Motor neuron (in vitro differentiated cells): ENCODE results near the gene ACTA2. TPM values are rescaled to one million over a fixed set of nuclear protein-coding genes. Genes with fewer than 3 reads are reported as not detected.
A peak's percentile ranks its signal among the peaks of the same experiment; 100 is the strongest.

ENCODE experiments used
- ATAC-seq, 8 experiments: fragments of 200-7000 bp; cut with Tn5 transposase; replicated peaks in 6 of 8; 2 replicates each; pipeline ENCODE4 v1.8.0; 2021; ENCODE audit warnings: mild to moderate bottlenecking in 8 of 8, moderate library complexity in 8 of 8
- H3K27ac ChIP-seq, 2 donors: fragments of 250-450 bp; sonication (Bioruptor Pico); 2 replicates each; pipeline ENCODE4 v1.9.0; 2021; ENCODE audit warnings: antibody characterized with exemption in 2 of 2, mild to moderate bottlenecking in 2 of 2, moderate library complexity in 1 of 2
- H3K4me1 ChIP-seq, 2 donors: fragments of 250-450 bp; sonication (Bioruptor Pico); replicated peaks in 1 of 2; 2 replicates each; pipeline ENCODE4 v1.6.1; 2021; ENCODE audit warnings: antibody characterized with exemption in 2 of 2, mild to moderate bottlenecking in 2 of 2, moderate library complexity in 1 of 2
- H3K4me3 ChIP-seq, 5 donors: fragments of 250-450 bp; sonication (Bioruptor Pico); 2 replicates each; pipeline ENCODE4 v1.9.0; 2021; ENCODE audit warnings: antibody characterized with exemption in 5 of 5, mild to moderate bottlenecking in 5 of 5, moderate library complexity in 4 of 5
- WGBS, 10 experiments: fragments of 450-650 bp; shearing (Covaris generic); methylation state at CpG; one replicate each; pipeline ENCODE4 v1.0.0; 2022; 5-methylcytosine and 5-hydroxymethylcytosine counted together
- in situ Hi-C, 9 experiments: fragments of 400-800 bp; cut with MboI; loops; one replicate each; pipeline ENCODE4 v1.15.0; 2021; ENCODE audit warnings: low sequenced_read_pairs in 9 of 9, low pct_unique_long_range_greater_than_20kb in 2 of 9; ENCODE audit not compliant: unreplicated experiment in 9 of 9
- total RNA-seq, 8 experiments: library from RNA; unstranded; fragments of 300-600 nt; gene quantifications; 2 replicates each; pipeline versions ENCODE4 v1.2.3 to v1.2.4, GENCODE V29; 2022

ACTA2 gene
- 100 to 1,000 TPM in 1 of 8 experiments, 10 to 100 TPM in 4, 1 to 10 TPM in 3; 2.8 to 317 (median 19.6) TPM for total RNA-seq

DNA sequence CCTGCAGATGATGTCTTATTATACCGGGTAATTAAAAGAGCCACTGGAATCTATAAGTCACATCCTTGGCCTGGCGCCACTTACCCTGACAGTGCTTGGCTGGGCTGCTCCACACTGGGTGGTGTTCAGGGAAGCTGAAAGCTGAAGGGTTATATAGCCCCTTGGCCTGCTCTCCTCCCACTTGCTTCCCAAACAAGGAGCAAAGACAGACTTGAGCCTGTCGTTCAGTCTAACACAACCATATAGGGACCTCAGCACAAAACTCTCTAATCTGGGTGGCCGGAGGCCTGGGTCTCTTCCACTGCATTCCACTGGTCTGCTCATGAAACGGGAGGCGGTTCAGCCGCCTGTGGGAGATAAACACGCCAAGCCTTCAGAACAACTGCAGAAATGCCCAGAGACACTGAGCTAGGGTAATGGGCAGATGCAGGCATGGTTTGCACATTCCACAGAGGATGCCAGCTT lies at the start of gene ACTA2:
ACTA2 (minus strand) TSS at position 127 of the 465 bp plus-strand sequence. CDS start 3,843 bp downstream, outside the sequence.
- ATAC-seq: peak in 1 of 8 experiments; percentile 47
- Histone ChIP-seq H3K4me1 (peaks cover 0 to 10% of the 10 kb centered on the region in 2 donors), H3K27ac (no peak within 1 kb of the TSS), H3K4me3 (no peak within 1 kb of the TSS)
- 0 to 100% (median 85%) methylated on average over 1 to 8 of the region's 8 CpGs; no CpG with 5 or more reads in 2 of the 10 experiments for WGBS, 10 experiments
- in situ Hi-C loops: no loop called here

DNA sequence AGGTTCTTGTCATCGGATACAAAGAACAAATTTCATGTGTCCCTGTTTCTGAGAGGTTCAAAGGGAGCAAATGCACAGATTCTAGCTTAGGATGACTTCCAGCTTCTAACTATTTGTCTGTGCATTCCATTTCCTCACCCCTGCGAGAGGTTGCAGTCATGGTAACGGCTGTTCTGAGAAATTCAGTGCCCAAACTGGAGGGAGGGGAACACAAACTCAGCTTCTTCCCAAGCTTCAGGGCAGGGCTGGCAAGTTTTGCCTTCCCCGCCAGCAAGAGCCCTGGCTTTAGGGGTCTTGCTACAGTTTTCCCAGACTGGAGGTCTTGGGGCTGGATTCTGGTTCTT lies 49.1 kb upstream of the ACTA2 start:
- Histone ChIP-seq H3K4me3 (no peak overlapping the region), H3K4me1 (peaks cover 10 to 14% of the 10 kb centered on the region in 2 donors), H3K27ac (no peak overlapping the region)
- peak in 7 of 8 experiments; percentile 17 to 91 (median 44) for ATAC-seq
- in situ Hi-C loops: no loop called here
- 33 to 93% (median 48%) methylated on average over 1 to 4 of the region's 4 CpGs; no CpG with 5 or more reads in 3 of the 10 experiments for WGBS, 10 experiments

DNA sequence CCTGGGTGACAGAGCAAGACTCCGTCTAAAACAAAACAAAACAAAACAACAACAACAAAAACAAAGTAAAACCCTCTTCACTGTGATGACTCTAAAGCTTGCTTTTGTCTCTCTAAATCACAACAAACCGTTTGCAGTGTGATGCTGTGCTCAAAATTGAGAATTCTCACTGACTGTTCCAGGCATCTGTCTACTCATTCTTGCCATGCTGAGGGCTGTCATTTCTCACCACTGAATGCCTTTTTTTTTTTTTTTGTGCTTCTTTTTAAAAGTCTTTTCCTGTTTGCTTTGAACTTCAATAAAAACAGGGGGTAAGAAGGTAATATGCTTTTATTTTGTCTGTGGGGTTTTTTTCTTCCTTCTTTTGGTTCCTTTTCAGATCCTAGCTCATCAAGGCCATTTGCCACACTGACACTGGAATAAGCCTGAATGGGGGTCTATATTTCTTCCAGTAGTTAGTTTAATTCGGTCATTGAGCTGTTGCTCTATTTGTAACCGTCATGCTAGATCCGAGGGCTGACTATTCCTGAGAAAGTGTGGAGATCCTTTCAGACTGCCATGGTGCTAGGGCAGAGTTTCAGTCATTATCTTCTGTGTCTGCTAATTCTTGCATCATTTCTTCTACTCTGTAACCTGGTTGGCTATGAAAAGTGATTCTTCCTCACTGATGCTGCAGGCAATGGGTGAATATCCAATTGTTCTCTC lies 48.6 kb upstream of the ACTA2 start:
- ATAC-seq: peak in 7 of 8 experiments; percentile 11 to 85 (median 19)
- in situ Hi-C loops: no loop called here
- 23 to 83% (median 45%) methylated on average over 1 to 5 of the region's 5 CpGs for WGBS, 10 experiments
- no peak overlapping the region for H3K27ac ChIP-seq
- H3K4me3 ChIP-seq: no peak overlapping the region
- peaks cover 10 to 14% of the 10 kb centered on the region in 2 donors for H3K4me1 ChIP-seq

DNA sequence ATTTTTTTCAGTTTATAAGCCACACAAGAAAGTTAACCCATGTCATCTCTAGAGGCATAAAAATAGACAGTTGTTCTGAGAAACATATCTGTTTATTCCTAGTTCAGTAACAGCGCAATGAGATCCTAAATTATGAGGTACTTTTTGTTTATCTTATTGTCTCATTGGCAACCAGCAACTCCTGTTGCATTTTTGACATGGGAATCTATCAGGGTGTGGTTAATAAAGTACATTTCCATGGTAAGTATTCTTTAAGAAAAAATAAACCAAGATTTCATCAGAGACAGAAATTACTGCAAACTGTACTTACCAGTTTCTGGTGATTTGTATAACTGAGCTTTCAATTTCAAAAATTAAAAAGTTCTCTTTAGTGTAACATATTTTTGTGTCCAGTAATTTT lies 47.1 kb upstream of the ACTA2 start:
- ATAC-seq: peak in 2 of 8 experiments; percentile 14 to 22
- no peak overlapping the region for H3K4me3 ChIP-seq
- H3K27ac ChIP-seq: no peak overlapping the region
- WGBS, 10 experiments: 11 to 100% (median 100%) methylated on average over 1 of the region's 1 CpG; no CpG with 5 or more reads in 1 of the 10 experiments
- in situ Hi-C loops: no loop called here
- peaks cover 10 to 14% of the 10 kb centered on the region in 2 donors for H3K4me1 ChIP-seq

DNA sequence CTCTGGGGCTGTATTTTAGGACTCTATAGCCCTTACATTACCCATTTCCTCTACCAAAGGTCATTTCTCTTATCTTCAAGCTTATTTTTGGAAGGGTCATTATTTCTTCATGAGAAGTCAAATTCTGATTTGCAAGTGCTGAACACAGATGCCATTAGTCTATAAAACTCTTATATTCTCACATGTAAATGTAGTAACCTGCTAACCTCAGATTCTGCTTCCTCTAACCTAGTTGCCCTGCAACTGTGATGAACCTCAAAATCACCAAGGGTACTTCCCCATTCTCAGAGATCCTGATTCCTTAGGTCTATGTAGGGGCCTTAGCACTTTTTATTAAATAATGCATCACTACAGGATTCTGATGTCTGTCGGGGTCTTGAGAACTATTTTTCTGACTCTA lies 44.4 kb upstream of the ACTA2 start:
- H3K4me1 ChIP-seq: peaks cover 12 to 16% of the 10 kb centered on the region in 2 donors
- WGBS, 10 experiments: 78 to 100% (median 100%) methylated on average over 1 of the region's 1 CpG; no CpG with 5 or more reads in 2 of the 10 experiments
- H3K27ac ChIP-seq: no peak overlapping the region
- no peak overlapping the region for H3K4me3 ChIP-seq
- in situ Hi-C loops: no loop called here
- ATAC-seq: no peak

DNA sequence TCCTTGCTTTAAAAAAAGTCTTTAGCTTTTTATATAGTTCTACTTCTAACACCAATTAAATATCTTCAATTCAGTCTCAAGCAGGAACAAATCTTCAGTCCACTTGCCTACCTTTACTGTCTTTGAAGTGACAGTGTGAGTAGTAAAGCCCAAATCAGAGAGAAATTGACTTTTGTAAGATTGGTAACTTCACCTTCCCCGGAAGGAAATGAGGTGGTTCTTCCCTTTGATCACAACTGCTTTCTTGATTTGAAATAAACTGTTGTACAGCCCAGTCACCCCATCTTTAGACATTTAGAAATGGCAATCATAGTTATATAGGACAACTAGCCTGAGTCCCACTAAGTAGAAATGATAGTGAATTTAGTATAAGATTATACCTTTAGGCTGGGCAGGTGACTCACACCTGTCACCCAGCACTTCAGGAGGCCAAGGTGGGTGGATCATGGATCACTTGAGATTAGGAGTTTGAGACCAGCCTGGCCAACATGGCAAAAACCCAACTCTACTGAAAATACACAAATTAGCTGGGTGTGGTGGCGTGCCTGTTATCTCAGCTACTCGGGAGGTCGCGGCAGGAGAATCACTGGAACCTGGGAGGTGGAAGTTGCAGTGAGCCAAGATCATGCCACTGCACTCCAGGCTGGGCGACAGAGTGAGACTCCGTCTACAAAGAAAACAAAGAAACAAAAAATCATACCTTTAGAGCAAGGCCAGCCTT lies 42.7 kb upstream of the ACTA2 start:
- H3K27ac ChIP-seq: no peak overlapping the region
- in situ Hi-C loops: no loop called here
- ATAC-seq: no peak
- H3K4me1 ChIP-seq: peaks cover 2 to 3% of the 10 kb centered on the region in 2 donors
- H3K4me3 ChIP-seq: no peak overlapping the region
- WGBS, 10 experiments: 89 to 100% (median 95%) methylated on average over 1 to 7 of the region's 7 CpGs; no CpG with 5 or more reads in 2 of the 10 experiments

DNA sequence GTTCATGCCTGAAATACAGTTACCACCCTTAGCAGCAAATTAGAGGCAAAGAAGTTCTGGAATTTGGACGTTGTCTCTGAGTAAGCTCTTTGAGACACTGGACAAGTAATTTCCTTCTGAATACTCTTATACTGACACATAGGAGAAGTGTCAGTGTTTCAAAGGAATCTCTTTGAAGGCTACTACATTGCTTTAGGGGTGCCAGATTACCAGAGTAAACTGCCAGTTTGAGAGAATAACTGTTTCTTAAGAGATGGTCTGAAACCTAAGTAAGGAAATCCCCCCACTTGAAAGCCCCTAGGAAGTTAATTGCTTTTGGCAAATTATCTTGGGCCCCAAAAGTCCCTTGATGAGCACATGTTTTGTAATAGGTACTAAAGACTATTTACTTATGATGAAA lies 41.4 kb upstream of the ACTA2 start:
- peaks cover 2 to 3% of the 10 kb centered on the region in 2 donors for H3K4me1 ChIP-seq
- H3K27ac ChIP-seq: no peak overlapping the region
- WGBS, 10 experiments: 0% methylated on average over 1 of the region's 1 CpG; no CpG with 5 or more reads in 3 of the 10 experiments
- ATAC-seq: no peak
- in situ Hi-C loops: no loop called here
- H3K4me3 ChIP-seq: no peak overlapping the region

DNA sequence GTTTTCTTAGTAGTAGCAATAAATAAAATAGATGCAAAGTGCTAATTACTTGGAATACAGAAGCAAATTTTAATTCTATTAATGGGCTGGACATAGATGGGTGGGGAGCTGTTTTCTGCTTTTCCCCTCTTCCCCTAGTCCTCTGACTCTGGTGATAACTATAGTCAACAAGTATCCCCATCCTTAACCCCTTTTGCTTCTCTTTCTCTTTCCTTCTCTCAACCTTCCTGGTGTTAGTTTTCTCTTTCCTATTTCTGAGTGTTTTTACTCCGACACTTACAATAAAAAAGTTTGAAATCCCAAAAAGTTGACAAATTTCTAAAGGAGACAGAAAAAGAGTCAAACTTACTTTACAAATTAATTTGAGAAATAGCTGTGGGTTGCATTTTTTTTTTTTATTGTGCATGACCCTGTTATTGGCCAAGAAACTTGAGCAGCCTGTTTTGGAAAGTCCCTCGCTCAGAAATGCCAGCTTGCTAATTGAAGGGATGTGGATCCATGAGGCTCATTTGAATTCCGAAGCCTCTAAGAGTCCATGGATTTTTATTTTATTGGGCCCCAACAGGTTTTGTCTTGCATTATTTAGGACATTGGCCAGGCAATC lies 40.5 kb upstream of the ACTA2 start:
- in situ Hi-C loops: no loop called here
- WGBS, 10 experiments: 6 to 100% (median 57%) methylated on average over 1 to 3 of the region's 3 CpGs; no CpG with 5 or more reads in 1 of the 10 experiments
- ATAC-seq: peak in 1 of 8 experiments; percentile 2
- Histone ChIP-seq H3K27ac (no peak overlapping the region), H3K4me3 (no peak overlapping the region), H3K4me1 (peaks cover 2 to 3% of the 10 kb centered on the region in 2 donors)

DNA sequence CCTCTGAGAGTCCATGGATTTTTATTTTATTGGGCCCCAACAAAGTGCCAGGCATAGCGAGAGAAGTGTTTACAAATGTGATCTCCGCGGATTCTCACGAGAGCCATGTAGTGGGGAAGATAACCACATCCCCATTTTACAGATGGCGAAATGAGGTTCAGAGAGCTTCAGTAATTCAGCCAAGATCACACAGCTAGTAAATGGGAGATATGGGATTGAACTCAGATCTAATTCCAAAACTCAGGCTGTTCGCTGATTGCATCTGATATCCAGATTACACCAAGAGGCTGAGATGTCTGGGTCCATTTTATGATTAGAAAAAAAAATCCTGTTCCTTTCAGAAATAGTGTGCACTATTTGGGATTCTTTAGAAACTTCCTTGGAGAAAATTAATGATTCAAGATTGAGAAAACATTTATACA lies 39.3 kb upstream of the ACTA2 start:
- no peak for ATAC-seq
- 0 to 60% (median 22%) methylated on average over 2 to 6 of the region's 6 CpGs; no CpG with 5 or more reads in 3 of the 10 experiments for whole genome bisulfite sequencing, 10 experiments
- Histone ChIP-seq H3K4me3 (peak overlapping the region; percentile 43 to 51 (median 44)), H3K4me1 (peaks cover 2 to 3% of the 10 kb centered on the region in 2 donors), H3K27ac (no peak overlapping the region)
- in situ Hi-C loops: no loop called here

DNA sequence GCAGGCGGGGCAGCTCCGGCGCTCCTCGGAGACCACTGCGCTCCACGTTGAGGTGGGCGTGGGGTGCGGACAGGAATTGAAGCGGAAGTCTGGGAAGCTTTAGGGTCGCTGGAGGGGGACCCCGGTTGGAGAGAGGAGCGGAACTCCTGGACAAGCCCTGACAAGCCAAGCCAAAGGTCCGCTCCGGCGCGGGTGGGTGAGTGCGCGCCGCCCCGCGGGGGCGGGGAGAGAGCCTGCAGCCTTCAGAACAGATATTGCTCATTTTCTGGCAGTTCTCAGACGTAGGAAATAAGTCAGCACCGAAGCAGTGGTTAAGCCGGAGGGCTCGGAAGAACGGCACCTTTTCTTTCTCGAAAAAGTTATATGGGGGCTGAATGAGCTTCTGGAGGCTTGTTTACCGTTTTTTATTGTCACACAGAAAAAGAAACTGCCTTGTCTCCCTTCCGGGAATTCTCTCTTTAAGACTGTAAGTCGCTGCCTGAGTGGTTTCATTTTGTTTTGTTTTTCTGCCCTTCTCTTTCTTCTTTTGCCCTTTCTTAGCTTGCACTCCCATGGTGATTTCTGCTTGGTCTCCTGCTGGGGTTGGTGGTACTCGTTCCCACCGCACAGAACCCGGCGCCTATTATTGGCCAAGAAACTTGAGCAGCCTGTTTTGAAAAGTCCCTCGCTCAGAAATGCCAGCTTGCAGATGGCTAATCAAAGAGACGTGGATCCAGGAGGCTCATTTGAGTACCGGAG lies 38.8 kb upstream of the ACTA2 start:
- peaks cover 2 to 3% of the 10 kb centered on the region in 2 donors for H3K4me1 ChIP-seq
- no peak overlapping the region for H3K27ac ChIP-seq
- WGBS, 10 experiments: 0 to 10% (median 0%) methylated on average over 1 to 14 of the region's 38 CpGs; no CpG with 5 or more reads in 1 of the 10 experiments
- in situ Hi-C loops: no loop called here
- ATAC-seq: peak; percentile 36 to 83 (median 74)
- H3K4me3 ChIP-seq: peak overlapping the region; percentile 43 to 51 (median 44)

DNA sequence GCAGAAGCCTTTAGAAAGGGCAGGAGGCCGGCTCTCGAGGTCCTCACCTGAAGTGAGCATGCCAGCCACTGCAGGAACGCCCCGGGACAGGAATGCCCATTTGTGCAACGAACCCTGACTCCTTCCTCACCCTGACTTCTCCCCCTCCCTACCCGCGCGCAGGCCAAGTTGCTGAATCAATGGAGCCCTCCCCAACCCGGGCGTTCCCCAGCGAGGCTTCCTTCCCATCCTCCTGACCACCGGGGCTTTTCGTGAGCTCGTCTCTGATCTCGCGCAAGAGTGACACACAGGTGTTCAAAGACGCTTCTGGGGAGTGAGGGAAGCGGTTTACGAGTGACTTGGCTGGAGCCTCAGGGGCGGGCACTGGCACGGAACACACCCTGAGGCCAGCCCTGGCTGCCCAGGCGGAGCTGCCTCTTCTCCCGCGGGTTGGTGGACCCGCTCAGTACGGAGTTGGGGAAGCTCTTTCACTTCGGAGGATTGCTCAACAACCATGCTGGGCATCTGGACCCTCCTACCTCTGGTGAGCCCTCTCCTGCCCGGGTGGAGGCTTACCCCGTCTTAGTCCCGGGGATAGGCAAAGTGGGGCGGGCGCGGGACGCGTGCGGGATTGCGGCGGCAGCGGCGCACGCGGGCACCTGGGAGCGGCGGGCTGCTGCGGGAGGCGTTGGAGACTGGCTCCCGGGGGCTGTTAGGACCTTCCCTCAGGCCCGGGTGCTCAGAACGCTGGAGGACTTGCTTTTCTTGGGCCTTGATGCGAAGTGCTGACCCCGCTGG lies 38.0 kb upstream of the ACTA2 start, which contains the start of gene FAS:
FAS (plus strand) TSS at position 415 of the 777 bp plus-strand sequence; CDS start at position 494, 79 bp downstream.
- in situ Hi-C loops: no loop called here
- 0 to 20% (median 4%) methylated on average over 1 to 7 of the region's 51 CpGs; no CpG with 5 or more reads in 4 of the 10 experiments for WGBS, 10 experiments
- Histone ChIP-seq H3K4me3 (peak within 1 kb of the TSS; percentile 43 to 51 (median 44)), H3K27ac (no peak within 1 kb of the TSS), H3K4me1 (peaks cover 2 to 3% of the 10 kb centered on the region in 2 donors)
- peak; percentile 59 to 82 (median 78) for ATAC-seq
